GM12878 (cell line): ENCODE measurements around the gene HIVEP3. TPM values are rescaled to one million over a fixed set of nuclear protein-coding genes. Genes with fewer than 3 reads are reported as not detected.

Experiments
- ATAC-seq: fragments of 200-7000 bp; cut with Tn5 transposase; 3 replicates; pipeline ENCODE4 v1.9.1; 2020; ENCODE audit warnings: mild to moderate bottlenecking, moderate library complexity
- BruUV-seq: library from RNA; stranded (reverse); fragments of 400-500 nt; replicated peaks from 2 replicates; lab custom pipeline; 2021; lab: Mats Ljungman, UMichigan
- CTCF ChIA-PET: fragments of 300-600 bp; sonication (Branson Sonifier 250); formaldehyde crosslinking; extraction: SDS; loops from one replicate; lab custom pipeline; 2021; ENCODE audit warnings: inconsistent platforms; lab: Yijun Ruan, JAX
- POLR2A ChIA-PET: fragments of 350-600 bp; formaldehyde crosslinking; extraction: SDS; loops from one replicate; lab custom pipeline; 2021; ENCODE audit warnings: inconsistent platforms; lab: Charles Lee
- RAD21 ChIA-PET: fragments of 300-600 bp; sonication (Branson Sonifier 250); formaldehyde crosslinking; loops from one replicate; lab custom pipeline; 2023; ENCODE audit warnings: antibody characterized with exemption; ENCODE audit not compliant: unreplicated experiment; lab: Charles Lee
- SMC1A ChIA-PET: fragments of 300-600 bp; sonication (Branson Sonifier 250); formaldehyde crosslinking; loops from one replicate; lab custom pipeline; 2023; ENCODE audit not compliant: unreplicated experiment, uncharacterized antibody; lab: Charles Lee
- DNase-seq: peaks from one replicate; pipeline ENCODE4 v3.0.0-alpha.2; 2011; ENCODE audit warnings: low read depth, low spot score
- FAIRE-seq: peaks from 3 replicates; lab custom pipeline; 2011; peaks lifted over from hg19 to GRCh38; lab: Jason Lieb, UNC
- H2AFZ ChIP-seq: 2 replicates; pipeline ENCODE4 v1.6.0; 2011; ENCODE audit warnings: low read depth, low read length, control low read depth; ENCODE audit not compliant: control insufficient read depth
- H3K27ac ChIP-seq: 2 replicates; pipeline ENCODE4 v1.5.1; 2011; ENCODE audit warnings: control low read depth; ENCODE audit not compliant: control insufficient read depth, insufficient read depth
- H3K27me3 ChIP-seq, 2 experiments: replicated peaks in 1 of 2; 2 replicates each; pipeline versions ENCODE4 v1.6.0 to v1.6.1; 2011; ENCODE audit warnings: low read length in 1 of 2; ENCODE audit not compliant: control insufficient read depth in 2 of 2, insufficient read depth in 2 of 2
- H3K36me3 ChIP-seq, 2 experiments: 2 replicates each; pipeline ENCODE4 v1.5.1; 2011; ENCODE audit warnings: low read length in 1 of 2; ENCODE audit not compliant: control insufficient read depth in 2 of 2, insufficient read depth in 2 of 2
- H3K4me1 ChIP-seq: 2 replicates; pipeline ENCODE4 v1.6.1; 2011; ENCODE audit warnings: mild to moderate bottlenecking, low read length, moderate library complexity, mixed read lengths; ENCODE audit not compliant: control insufficient read depth, insufficient read depth
- H3K4me2 ChIP-seq: 2 replicates; pipeline ENCODE4 v1.6.0; 2011; ENCODE audit warnings: control low read depth; ENCODE audit not compliant: control insufficient read depth, insufficient read depth
- H3K4me3 ChIP-seq: fragments of 200-600 bp; sonication (generic); 2 replicates; pipeline ENCODE4 v1.5.1; 2016
- H3K79me2 ChIP-seq: 2 replicates; pipeline ENCODE4 v1.6.0; 2011; ENCODE audit warnings: low read length; ENCODE audit not compliant: control insufficient read depth, insufficient read depth
- H3K9ac ChIP-seq: 2 replicates; pipeline ENCODE4 v1.8.0; 2011; ENCODE audit warnings: low read length, control low read depth, mixed read lengths; ENCODE audit not compliant: control insufficient read depth, insufficient read depth
- H3K9me3 ChIP-seq: replicated peaks from 3 replicates; pipeline ENCODE4 v1.5.1; 2011; ENCODE audit warnings: mild to moderate bottlenecking, low read length; ENCODE audit not compliant: control insufficient read depth, insufficient read depth
- H4K20me1 ChIP-seq: 2 replicates; pipeline ENCODE4 v1.6.0; 2011; ENCODE audit not compliant: control insufficient read depth, insufficient read depth
- BHLHE40 ChIP-seq, 2 experiments: fragments of 450-650 bp in 1 of 2; IDR thresholded peaks; 2 replicates each; pipeline ENCODE4 v1.6.1; 2011 to 2017; ENCODE audit warnings: low read depth in 2 of 2, borderline replicate concordance in 1 of 2, improper control_type of control experiment in 1 of 2, low read length in 1 of 2, mild to moderate bottlenecking in 1 of 2
- CEBPB ChIP-seq, 2 experiments: fragments of 150-350 bp in 1 of 2; IDR thresholded peaks; 2 replicates each; pipeline ENCODE4 v1.6.1; 2012 to 2014; ENCODE audit warnings: low read depth in 2 of 2, low read length in 2 of 2, borderline replicate concordance in 1 of 2, inconsistent platforms in 1 of 2
- DPF2 ChIP-seq: fragments of 450-650 bp; IDR thresholded peaks from 2 replicates; pipeline ENCODE4 v1.6.1; 2017; ENCODE audit warnings: mild to moderate bottlenecking
- EED ChIP-seq: sonication (generic); IDR thresholded peaks from 2 replicates; pipeline ENCODE4 v1.6.1; 2016; ENCODE audit warnings: antibody characterized with exemption, low read depth
- ETV6 ChIP-seq, 2 experiments: fragments of 450-650 bp in 1 of 2; IDR thresholded peaks in 1 of 2; conservative IDR thresholded peaks in 1 of 2; 2 replicates each; pipeline ENCODE4 v1.6.1; 2014; ENCODE audit warnings: antibody characterized with exemption in 1 of 2, borderline replicate concordance in 1 of 2, low read depth in 1 of 2, mild to moderate bottlenecking in 1 of 2, moderate library complexity in 1 of 2
- NBN ChIP-seq: fragments of 450-650 bp; IDR thresholded peaks from 2 replicates; pipeline ENCODE4 v1.6.1; 2016
- NR2C2 ChIP-seq: IDR thresholded peaks from 2 replicates; pipeline ENCODE4 v1.6.1; 2011; ENCODE audit warnings: borderline replicate concordance, low read depth; ENCODE audit not compliant: control insufficient read depth, insufficient read length
- RBBP5 ChIP-seq: fragments of 200-600 bp; sonication (generic); conservative IDR thresholded peaks from 2 replicates; pipeline ENCODE4 v1.6.1; 2016
- SUZ12 ChIP-seq: fragments of 200-600 bp; sonication (generic); IDR thresholded peaks from one replicate; pipeline ENCODE4 v1.6.1; 2018; ENCODE audit warnings: antibody characterized with exemption, mild to moderate bottlenecking; ENCODE audit not compliant: unreplicated experiment
- TCF3 ChIP-seq: IDR thresholded peaks from 2 replicates; pipeline ENCODE4 v1.6.1; 2012; ENCODE audit warnings: low read depth, mild to moderate bottlenecking, low read length, borderline replicate concordance; ENCODE audit not compliant: insufficient read depth
- YY1 ChIP-seq: IDR thresholded peaks from 2 replicates; pipeline ENCODE4 v1.6.1; 2011; ENCODE audit warnings: low read depth, mild to moderate bottlenecking, low read length
- WGBS: methylation state at CpG from one replicate; pipeline ENCODE4 v1.1.6; 2016; ENCODE audit warnings: low lambda C conversion rate; ENCODE audit not compliant: insufficient replicate concordance, insufficient coverage; ENCODE audit errors: missing lambda C conversion rate; 5-methylcytosine and 5-hydroxymethylcytosine counted together
- in situ Hi-C: fragments of 300-500 bp; cut with MboI; formaldehyde crosslinking; loops from 9 replicates; pipeline ENCODE4 v1.14.3; 2018; ENCODE audit warnings: mixed read lengths
- intact Hi-C: fragments of 100-400 bp; cut with micrococcal nuclease; formaldehyde crosslinking; loops from one replicate; pipeline ENCODE4 v1.14.2; 2022; ENCODE audit not compliant: unreplicated experiment
- polyA plus RNA-seq, 11 experiments: library from polyadenylated mRNA; depleted of rRNA in 4 of 11; unstranded in 6 of 11; stranded (reverse) in 5 of 11; fragments of >200 nt; fragmentation: Nextera tagmentation in 4 of 11; fragmentation: Illumina TruSeq in 1 of 11; extraction: Ambion mirVana in 4 of 11; extraction: Trizol in 1 of 11; gene quantifications; 1 replicate in 1 of 11; 2 replicates in 10 of 11; pipeline versions ENCODE4 v1.2.1 to v1.2.3, GENCODE V29; 2011 to 2016; ENCODE audit warnings: inconsistent platforms in 2 of 11, missing spikeins in 2 of 11, low read depth in 1 of 11
- total RNA-seq, 4 experiments: library from RNA; depleted of rRNA in 3 of 4; stranded (reverse); fragments of >200 nt in 3 of 4; fragmentation: Illumina TruSeq in 1 of 4; extraction: Trizol in 1 of 4; gene quantifications; 2 replicates each; pipeline versions ENCODE4 v1.2.1 to v1.2.3, GENCODE V29; 2013 to 2021
- TF ChIP-seq, protein P1 (sequence below): fragments of 450-650 bp; IDR thresholded peaks from 2 replicates; pipeline ENCODE4 v1.6.1; 2017; ENCODE audit warnings: mild to moderate bottlenecking, low read depth, inconsistent platforms; ENCODE audit not compliant: poor library complexity, severe bottlenecking

Gene HIVEP3
- total and polyA plus RNA-seq, 10 of the 15 experiments (the other 5 are each of a cell fraction or from before 2014, with no cell fraction given), result 1.8 to 13.6 (median 3.8) TPM

DNA sequence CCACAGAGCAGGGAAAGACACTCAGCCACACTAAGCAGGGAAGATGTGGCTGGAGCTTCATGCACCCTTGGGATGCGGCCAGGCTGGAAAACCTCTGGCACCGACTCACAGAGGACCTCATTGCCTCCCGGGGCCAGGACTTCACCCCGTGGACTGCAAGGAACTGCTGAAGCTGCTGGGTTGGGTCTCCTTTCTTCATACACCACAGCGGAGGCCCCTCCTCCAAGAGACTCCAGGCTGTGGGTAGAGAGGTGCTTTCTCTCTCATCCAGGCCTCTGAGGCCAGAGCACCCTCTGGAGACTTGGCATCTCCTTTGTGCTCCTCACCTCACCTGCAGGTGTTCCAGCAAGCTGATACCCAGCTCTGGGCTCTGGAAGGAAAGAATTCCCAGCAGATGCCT is 358.2 kb downstream of the HIVEP3 start:
- no peak overlapping the region for H3K4me2 ChIP-seq
- no peak overlapping the region for H3K27ac ChIP-seq
- ATAC-seq (no peak), FAIRE-seq (no peak), DNase-seq (no peak)
- no peaks in the 10 kb centered on the region for H3K27me3 ChIP-seq
- H3K79me2 ChIP-seq, result no peaks in the 10 kb centered on the region
- no peak overlapping the region for H3K4me3 ChIP-seq
- ChIA-PET POLR2A (no interaction called here), SMC1A (no interaction called here), RAD21 (no interaction called here), CTCF (interaction anchor here (1.1 to 1.8 kb wide), 2 partner anchors 14 to 20 kb away, joined by 5 to 10 read pairs; no protein-coding TSS in a partner anchor)
- in situ Hi-C loops, result no loop called here
- BruUV-seq, result no TSS peak
- no peaks in the 10 kb centered on the region for H3K4me1 ChIP-seq
- 83% methylated on average over 5 of the region's 5 CpGs for WGBS
- no peak overlapping the region for H3K9ac ChIP-seq
- TF ChIP-seq DPF2 (no peak), NBN (no peak), ETV6 (conservative IDR thresholded peaks at IDR 0.05 in 1 of 2, IDR thresholded peaks at IDR 0.05 in 1 of 2; ENCODE audit: borderline replicate concordance in 1 of 2, low read depth in 1 of 2) (no peak), BHLHE40 (IDR thresholded peaks at IDR 0.05; ENCODE audit: borderline replicate concordance in 1 of 2, low read depth in 2 of 2, low read length in 1 of 2) (no peak), YY1 (no peak), EED (no peak), CEBPB (IDR thresholded peaks at IDR 0.05; ENCODE audit: borderline replicate concordance in 1 of 2, low read depth in 2 of 2, low read length in 2 of 2) (no peak), RBBP5 (no peak), TCF3 (no peak), SUZ12 (no peak), NR2C2 (no peak)
- TF ChIP-seq, protein P1, sequence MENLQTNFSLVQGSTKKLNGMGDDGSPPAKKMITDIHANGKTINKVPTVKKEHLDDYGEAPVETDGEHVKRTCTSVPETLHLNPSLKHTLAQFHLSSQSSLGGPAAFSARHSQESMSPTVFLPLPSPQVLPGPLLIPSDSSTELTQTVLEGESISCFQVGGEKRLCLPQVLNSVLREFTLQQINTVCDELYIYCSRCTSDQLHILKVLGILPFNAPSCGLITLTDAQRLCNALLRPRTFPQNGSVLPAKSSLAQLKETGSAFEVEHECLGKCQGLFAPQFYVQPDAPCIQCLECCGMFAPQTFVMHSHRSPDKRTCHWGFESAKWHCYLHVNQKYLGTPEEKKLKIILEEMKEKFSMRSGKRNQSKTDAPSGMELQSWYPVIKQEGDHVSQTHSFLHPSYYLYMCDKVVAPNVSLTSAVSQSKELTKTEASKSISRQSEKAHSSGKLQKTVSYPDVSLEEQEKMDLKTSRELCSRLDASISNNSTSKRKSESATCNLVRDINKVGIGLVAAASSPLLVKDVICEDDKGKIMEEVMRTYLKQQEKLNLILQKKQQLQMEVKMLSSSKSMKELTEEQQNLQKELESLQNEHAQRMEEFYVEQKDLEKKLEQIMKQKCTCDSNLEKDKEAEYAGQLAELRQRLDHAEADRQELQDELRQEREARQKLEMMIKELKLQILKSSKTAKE, result no peak
- H2AFZ ChIP-seq, result no peak overlapping the region
- H3K9me3 ChIP-seq, result peaks cover 1% of the 10 kb centered on the region; the same call in 2 of the 3 replicates
- H3K36me3 ChIP-seq, result no peaks in the 10 kb centered on the region; a peak in 3 of 4 replicates
- intact Hi-C loops, result no loop called here
- H4K20me1 ChIP-seq, result no peaks in the 10 kb centered on the region
